Stimulated activated CD4-positive, alpha-beta T cell treated with anti-CD3 and anti-CD28 coated beads, Interleukin-15, amount 100 ng/mL, for 24 hours (primary cell): ENCODE measurements around the gene STK40.

ENCODE experiments used
- DNase-seq: peaks from one replicate; pipeline ENCODE4 v3.0.0-alpha.2; 2020

The STK40 gene

DNA sequence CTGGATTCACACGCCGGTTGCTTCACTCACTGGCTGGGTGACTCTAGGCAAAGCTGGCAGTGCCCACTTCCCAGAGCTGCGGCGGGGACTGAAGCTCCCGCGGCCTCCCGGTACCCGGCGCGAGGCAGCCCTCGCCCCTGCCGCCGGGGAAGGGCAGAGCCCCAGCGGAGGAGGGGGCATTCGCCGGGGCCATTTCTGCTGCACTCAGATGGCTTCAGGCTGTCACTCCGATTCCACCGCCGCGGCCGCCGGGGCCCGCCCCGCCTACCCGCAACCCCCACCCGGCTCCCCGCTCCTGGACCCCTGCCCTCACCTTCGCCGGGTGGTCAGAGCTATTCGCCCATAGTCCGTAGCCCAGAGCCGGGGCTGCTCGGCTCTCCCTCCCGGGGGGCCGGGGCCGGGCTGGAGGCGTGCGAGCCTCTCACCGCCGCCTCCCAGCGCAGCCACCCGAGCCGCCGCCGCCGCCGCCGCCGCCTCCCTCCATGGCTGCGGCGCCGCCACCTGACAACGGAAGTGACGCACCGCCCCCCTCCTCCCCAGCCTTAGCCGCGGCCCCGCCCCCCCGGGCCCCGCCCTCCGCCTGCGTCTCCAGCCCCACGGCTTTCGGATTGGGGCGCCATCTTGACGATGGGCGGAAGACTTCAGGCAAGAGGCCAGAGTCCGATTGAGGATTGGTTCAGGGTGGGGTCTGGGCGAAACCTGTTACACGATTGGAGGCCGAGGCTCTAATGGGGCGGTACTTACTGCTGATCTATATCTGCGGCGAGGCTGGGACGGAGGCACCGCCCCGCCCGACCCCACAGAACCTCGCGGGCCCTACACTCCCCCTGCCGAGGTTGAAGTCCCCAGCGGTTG, at the start of gene STK40:
Gene STK40, minus strand, starts transcription at position 515 of the 855 bp plus-strand sequence. CDS start 24,592 bp downstream, outside the sequence.
- DNase-seq, result peak; percentile 99

- DNase-seq, result no peak
Measured at GRCh38 chr1:36433102-36433501, 47.4 kb upstream of the STK40 start.

GRCh38 chr1:36432616-36433015, 46.9 kb upstream of the STK40 start:
- no peak for DNase-seq

GRCh38 chr1:36425791-36426190, 40.1 kb upstream of the STK40 start:
- no peak for DNase-seq

DNA sequence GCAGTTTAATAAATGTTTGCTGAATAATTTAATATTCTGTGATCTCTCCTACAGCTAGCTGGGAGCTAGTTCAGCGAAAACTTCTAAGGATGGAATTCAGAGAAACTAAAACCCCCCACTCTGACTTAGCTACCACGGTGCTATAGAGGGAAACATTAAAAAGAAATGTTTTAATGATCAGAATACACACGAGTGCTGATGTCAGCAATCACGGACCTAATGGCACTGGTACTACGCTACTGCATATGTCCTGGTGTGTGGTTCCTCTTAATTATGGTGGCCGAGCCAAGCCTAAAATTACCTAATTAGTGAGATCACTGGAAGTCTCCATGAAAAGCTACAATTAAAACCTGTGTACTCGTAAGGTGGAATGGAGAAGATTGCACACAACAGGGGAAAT, 35.9 kb upstream of the STK40 start:
- DNase-seq, result no peak

DNA sequence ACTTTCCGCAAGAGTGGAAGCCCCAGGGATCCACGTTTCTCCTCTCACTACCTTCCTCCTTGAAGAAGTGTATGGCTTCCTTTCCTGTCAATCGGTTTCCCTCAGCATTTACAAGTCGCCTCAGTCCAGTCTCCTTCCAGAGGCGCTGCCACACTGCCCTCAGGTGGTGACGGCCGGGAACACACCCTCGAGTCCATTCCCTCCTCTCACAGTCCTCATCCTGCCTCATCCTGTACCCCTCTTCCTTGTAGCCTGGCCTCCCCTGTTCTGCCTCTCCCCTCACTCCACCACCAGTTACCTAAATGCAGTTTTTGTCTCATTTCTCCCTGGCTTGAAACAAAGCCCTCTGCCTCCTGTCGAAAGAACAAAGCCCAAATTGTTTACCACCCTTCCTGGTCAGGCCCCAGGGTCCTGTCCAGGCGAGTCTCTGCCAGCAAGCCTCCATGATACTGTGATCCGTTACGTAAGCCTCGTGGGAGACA, 35.2 kb upstream of the STK40 start:
- peak; percentile 93 for DNase-seq

- DNase-seq, result no peak
Measured at GRCh38 chr1:36420409-36420808, 34.7 kb upstream of the STK40 start.

GRCh38 chr1:36419569-36419968, 33.8 kb upstream of the STK40 start:
- no peak for DNase-seq

DNA sequence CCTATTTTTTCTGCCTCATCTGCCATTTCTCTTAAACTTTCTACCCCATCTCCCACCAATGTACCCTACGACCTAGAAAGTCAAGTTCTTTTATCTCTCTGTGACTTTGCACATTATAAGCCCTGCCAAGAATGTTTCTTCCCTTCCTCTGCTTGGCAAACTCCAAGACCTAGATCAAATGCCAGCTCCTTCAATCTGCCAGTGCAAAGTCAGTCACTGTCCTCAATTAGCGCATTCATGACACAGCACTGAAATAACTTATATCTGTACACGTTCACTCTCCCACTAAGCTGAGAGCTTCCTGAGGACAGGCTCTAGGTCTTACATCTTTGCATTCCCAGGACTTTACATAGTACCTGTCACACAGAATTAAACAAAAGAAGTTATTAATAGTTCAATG, 33.4 kb upstream of the STK40 start:
- no peak for DNase-seq

- no peak for DNase-seq
Measured at GRCh38 chr1:36417931-36418330, 32.2 kb upstream of the STK40 start.

DNA sequence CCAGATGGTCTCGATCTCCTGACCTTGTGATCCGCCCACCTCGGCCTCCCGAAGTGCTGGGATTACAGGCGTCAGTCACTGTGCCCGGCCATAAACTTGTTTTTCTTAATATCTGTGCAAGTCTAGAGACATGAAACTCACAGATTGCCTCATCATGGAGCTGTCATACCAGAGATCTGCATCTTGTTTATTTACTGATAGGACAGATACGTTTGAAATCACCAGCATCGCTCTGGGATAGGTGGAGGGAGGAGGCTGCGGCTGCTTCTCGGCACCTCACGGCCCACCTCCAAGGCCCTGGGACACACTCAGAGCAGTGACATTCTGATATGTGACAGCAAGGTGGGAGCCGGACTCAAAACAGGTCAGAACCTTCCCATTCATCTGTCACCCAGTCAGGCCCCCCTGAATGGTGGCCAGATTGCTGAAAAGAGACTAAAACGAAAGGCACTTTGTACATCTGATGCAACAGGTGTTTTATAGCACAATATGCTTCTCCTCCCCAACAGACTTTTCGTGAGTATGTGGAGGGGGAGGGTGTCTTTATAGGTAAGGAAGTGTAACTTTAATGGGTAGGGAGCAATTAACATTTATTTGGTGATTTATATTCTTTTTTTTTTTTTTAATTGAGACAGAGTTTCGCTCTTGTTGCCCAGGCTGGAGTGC, 30.1 kb upstream of the STK40 start:
- no peak for DNase-seq

DNA sequence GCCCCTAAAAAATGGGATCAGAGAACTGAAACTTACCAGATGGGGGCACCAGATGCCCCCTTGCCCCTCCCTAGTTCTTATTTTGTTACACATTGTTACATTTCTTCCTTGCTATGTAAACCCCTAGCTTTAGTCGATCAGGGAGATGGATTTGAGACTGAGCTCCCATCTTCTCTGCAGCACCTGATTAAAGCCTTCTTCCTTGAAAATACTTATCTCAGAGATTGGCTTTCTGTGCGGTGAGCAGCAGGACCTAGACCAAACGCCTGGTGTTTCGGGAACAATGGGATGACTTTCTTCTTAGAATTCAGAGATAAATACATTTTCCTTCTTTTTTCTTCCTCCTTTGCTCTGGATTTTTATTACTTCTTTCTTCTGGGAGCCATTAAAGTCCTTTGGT, 28.7 kb upstream of the STK40 start:
- no peak for DNase-seq

- peak; percentile 63 for DNase-seq
Measured at GRCh38 chr1:36411674-36412648, 26.2 kb upstream of the STK40 start.

DNA sequence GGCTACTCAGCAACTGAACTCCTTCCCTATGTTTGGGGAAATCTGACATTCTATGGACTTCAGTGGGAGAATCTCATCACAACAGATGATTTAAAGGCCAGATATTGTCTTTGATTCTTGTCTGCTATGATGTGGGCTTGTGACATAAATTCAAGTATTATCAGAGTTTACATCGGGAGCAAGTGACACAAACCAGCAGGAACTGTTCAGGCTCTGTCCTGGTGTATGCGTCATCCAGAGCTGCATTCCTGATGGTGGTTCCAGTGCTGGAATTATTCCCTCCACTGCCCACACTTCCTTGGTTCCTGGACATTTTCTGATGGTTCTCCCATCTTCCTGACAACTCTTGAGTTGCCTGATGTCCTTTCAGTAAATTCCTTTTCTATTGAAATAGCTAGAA, 22.8 kb upstream of the STK40 start:
- DNase-seq, result no peak

GRCh38 chr1:36406440-36406839, 20.7 kb upstream of the STK40 start:
- DNase-seq, result no peak

DNA sequence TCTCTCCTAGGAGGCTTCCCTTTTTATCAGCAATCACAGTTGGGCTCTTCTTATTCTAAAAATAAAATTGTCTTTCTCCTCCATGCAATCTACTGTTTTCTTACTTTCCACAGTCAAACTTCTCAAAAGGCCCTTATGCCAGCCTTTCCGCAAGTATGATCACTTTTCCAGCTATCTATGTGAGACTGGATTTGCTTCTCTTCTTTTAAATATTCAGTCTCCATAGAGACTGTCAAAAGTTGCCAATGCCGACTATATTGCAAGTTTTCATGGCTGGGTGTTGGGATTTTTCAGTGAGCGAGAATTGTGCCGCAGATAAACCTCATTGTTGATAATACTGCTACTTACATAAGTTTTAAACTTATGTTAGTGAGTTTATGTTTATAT, 16.8 kb upstream of the STK40 start:
- DNase-seq, result no peak

GRCh38 chr1:36401602-36402503, 16.1 kb upstream of the STK40 start:
- no peak for DNase-seq

GRCh38 chr1:36400825-36401601, 15.3 kb upstream of the STK40 start:
- DNase-seq, result peak; percentile 75

GRCh38 chr1:36400514-36400824, 14.7 kb upstream of the STK40 start:
- no peak for DNase-seq

DNA sequence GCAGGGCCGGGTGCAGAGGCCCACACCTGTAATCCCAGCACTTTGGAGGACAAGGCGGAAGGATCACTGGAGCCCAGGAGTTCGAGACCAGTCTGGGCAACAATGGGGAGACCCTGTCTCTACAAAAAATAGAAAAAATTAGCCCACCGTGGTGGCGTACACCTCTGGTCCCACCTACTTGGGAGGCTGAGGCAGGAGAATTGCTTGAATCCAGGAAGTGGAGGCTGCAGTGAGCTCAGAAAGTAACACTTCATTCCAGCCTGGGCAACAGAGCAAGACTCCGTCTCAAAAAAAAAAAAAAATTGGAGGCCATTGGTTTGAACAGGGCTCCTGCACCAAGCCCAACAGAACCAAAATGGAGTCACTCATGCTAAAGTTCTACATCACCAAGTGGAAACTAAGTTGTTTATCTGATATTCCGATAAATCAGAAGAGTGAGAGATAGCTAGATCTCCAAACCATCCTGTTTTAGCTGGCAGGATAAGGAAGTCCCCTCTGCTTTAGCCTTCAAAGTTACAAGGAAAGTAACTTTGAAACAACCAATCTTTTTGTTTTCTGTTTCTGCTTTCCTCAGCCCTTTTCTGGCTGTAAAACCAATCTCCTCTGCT, 12.8 kb upstream of the STK40 start:
- no peak for DNase-seq
